A172 (cell line): Measurements from ENCODE around the gene HMGCR. TPM values are rescaled to one million over a fixed set of nuclear protein-coding genes. Genes with fewer than 3 reads are reported as not detected.
"Not testable (repeated sequence)": the region's sequence is repeated elsewhere in the genome, so short reads cannot be mapped to it uniquely, and the experiment has no call there.

Experiments
- DNase-seq: peaks from one replicate; pipeline ENCODE4 v3.0.0-alpha.2; 2015; ENCODE audit warnings: low spot score
- total RNA-seq: library from RNA; depleted of rRNA; stranded (reverse); fragments of >200 nt; shearing (Covaris generic); gene quantifications from 2 replicates; pipeline ENCODE4 v1.2.3, GENCODE V29; 2014; rRNA removed

HMGCR gene
- total RNA-seq, result 39.1 and 51.9 TPM in 2 replicates

- peak; percentile 100 for DNase-seq
Observed at GRCh38 chr5:75336615-75337336, at the start of gene HMGCR. HMGCR (plus strand) TSS chr5:75337220; CDS start chr5:75342606, 5,386 bp downstream.

- not testable (repeated sequence) for DNase-seq
Observed at GRCh38 chr5:75291844-75292243, 45.2 kb upstream of the HMGCR start.

GRCh38 chr5:75300084-75300483 is 36.9 kb upstream of the HMGCR start:
- DNase-seq, result no peak

GRCh38 chr5:75303419-75303818 is 33.6 kb upstream of the HMGCR start:
- no peak for DNase-seq

GRCh38 chr5:75304486-75304885 is 32.5 kb upstream of the HMGCR start:
- not testable (repeated sequence) for DNase-seq

- DNase-seq, result no peak
Observed at GRCh38 chr5:75306746-75307145, 30.3 kb upstream of the HMGCR start.

- DNase-seq, result no peak
Observed at GRCh38 chr5:75310212-75310611, 26.8 kb upstream of the HMGCR start.

- not testable (repeated sequence) for DNase-seq
Observed at GRCh38 chr5:75319148-75319547, 17.9 kb upstream of the HMGCR start.

- DNase-seq, result no peak
Observed at GRCh38 chr5:75319638-75320037, 17.4 kb upstream of the HMGCR start.

- DNase-seq, result peak; percentile 56
Observed at GRCh38 chr5:75320371-75320770, 16.6 kb upstream of the HMGCR start.

GRCh38 chr5:75322066-75322465 is 15.0 kb upstream of the HMGCR start:
- no peak for DNase-seq

GRCh38 chr5:75324791-75325190 is 12.2 kb upstream of the HMGCR start:
- no peak for DNase-seq

GRCh38 chr5:75325242-75325641 is 11.8 kb upstream of the HMGCR start:
- peak; percentile 29 for DNase-seq

- DNase-seq, result no peak
Observed at GRCh38 chr5:75330404-75330803, 6.6 kb upstream of the HMGCR start.

GRCh38 chr5:75331095-75332090 is 5.6 kb upstream of the HMGCR start:
- no peak for DNase-seq

- DNase-seq, result not testable (repeated sequence)
Observed at GRCh38 chr5:75333759-75334158, 3.3 kb upstream of the HMGCR start.

- DNase-seq, result not testable (repeated sequence)
Observed at GRCh38 chr5:75334413-75334812, 2.6 kb upstream of the HMGCR start.

- no peak for DNase-seq
Observed at GRCh38 chr5:75335486-75335885, 1.5 kb upstream of the HMGCR start.

- peak; percentile 79 for DNase-seq
Observed at GRCh38 chr5:75335952-75336614, 937 bp upstream of the HMGCR start.

GRCh38 chr5:75337366-75338021 is 474 bp downstream of the HMGCR start:
- peak; percentile 29 for DNase-seq

GRCh38 chr5:75338408-75338807 is 1.4 kb downstream of the HMGCR start:
- no peak for DNase-seq
